ENCODE measurements around the gene PEX6. TPM values are rescaled to one million over a fixed set of nuclear protein-coding genes. Genes with fewer than 3 reads are reported as not detected.

Gene PEX6
- total RNA-seq, 4 donors from 2014 or later = 23.7 to 39.9 (median 28.4) TPM

- TF ChIP-seq POLR2A (IDR thresholded peaks at IDR 0.05) (no peak), CTCF (IDR thresholded peaks at IDR 0.05) (no peak)
- 99% methylated on average over 9 of the region's 12 CpGs; no CpG with 5 or more reads in 1 of the 2 donors for WGBS, 2 donors
- H3K27me3 ChIP-seq = no peaks in the 10 kb centered on the region
- intact Hi-C loops (cut with DNase I) = no loop called here
- H3K4me3 ChIP-seq (replicated peaks in 1 of 3) = no peak overlapping the region
- H3K36me3 ChIP-seq = peaks cover 12 to 18% of the 10 kb centered on the region in 2 donors
- no peak overlapping the region for H3K27ac ChIP-seq
- no peaks in the 10 kb centered on the region for H3K9me3 ChIP-seq
- DNase-seq = no peak
- no peaks in the 10 kb centered on the region for H3K4me1 ChIP-seq
Measured at GRCh38 chr6:42968126-42968701, 10.8 kb downstream of the PEX6 start.

- Histone ChIP-seq H3K27ac (no peak overlapping the region), H3K36me3 (peaks cover 12 to 18% of the 10 kb centered on the region in 2 donors), H3K27me3 (no peaks in the 10 kb centered on the region), H3K4me3 (replicated peaks in 1 of 3) (no peak overlapping the region), H3K9me3 (no peaks in the 10 kb centered on the region), H3K4me1 (no peaks in the 10 kb centered on the region)
- intact Hi-C loops (cut with DNase I) = no loop called here
- no peak for DNase-seq
- TF ChIP-seq CTCF (IDR thresholded peaks at IDR 0.05) = no peak
- TF ChIP-seq POLR2A (IDR thresholded peaks at IDR 0.05) = no peak
- WGBS, 2 donors = 90 to 100% methylated on average over 5 to 10 of the region's 11 CpGs
Measured at GRCh38 chr6:42967228-42967627, 11.8 kb downstream of the PEX6 start.

GRCh38 chr6:42966571-42966970, 12.4 kb downstream of the PEX6 start:
- no peak for TF ChIP-seq CTCF (IDR thresholded peaks at IDR 0.05)
- TF ChIP-seq POLR2A (IDR thresholded peaks at IDR 0.05) = no peak
- H3K27me3 ChIP-seq = no peaks in the 10 kb centered on the region
- no peaks in the 10 kb centered on the region for H3K9me3 ChIP-seq
- peaks cover 12 to 18% of the 10 kb centered on the region in 2 donors for H3K36me3 ChIP-seq
- H3K4me3 ChIP-seq (replicated peaks in 1 of 3) = no peak overlapping the region
- WGBS, 2 donors = 78 to 93% methylated on average over 7 of the region's 7 CpGs
- no peak overlapping the region for H3K27ac ChIP-seq
- H3K4me1 ChIP-seq = no peaks in the 10 kb centered on the region
- DNase-seq = no peak
- intact Hi-C loops (cut with DNase I) = no loop called here

- TF ChIP-seq POLR2A (IDR thresholded peaks at IDR 0.05) = no peak
- TF ChIP-seq CTCF (IDR thresholded peaks at IDR 0.05) = peak in 1 of 6 experiments; percentile 7
- intact Hi-C loops (cut with DNase I) = no loop called here
- no peaks in the 10 kb centered on the region for H3K27me3 ChIP-seq
- H3K36me3 ChIP-seq = peaks cover 12 to 14% of the 10 kb centered on the region in 2 donors
- 75 to 80% methylated on average over 3 of the region's 9 CpGs for WGBS, 2 donors
- peak in 1 of 2 donors; percentile 6 for DNase-seq
- no peak overlapping the region for H3K27ac ChIP-seq
- no peaks in the 10 kb centered on the region for H3K9me3 ChIP-seq
- no peak overlapping the region for H3K4me3 ChIP-seq (replicated peaks in 1 of 3)
- peaks cover 5 to 16% of the 10 kb centered on the region in 2 donors for H3K4me1 ChIP-seq
Measured at GRCh38 chr6:42963855-42964605, 15.0 kb downstream of the PEX6 start.
